ENCODE measurements around the gene G3BP1. TPM values are rescaled to one million over a fixed set of nuclear protein-coding genes. Genes with fewer than 3 reads are reported as not detected.

G3BP1 gene
- total and polyA plus RNA-seq, 3 donors from 2014 or later: 112 to 115 (median 112) TPM

GRCh38 chr5:151808451-151809169 is 36.9 kb downstream of the G3BP1 start:
- Histone ChIP-seq H3K4me3 (no peak overlapping the region), H3K36me3 (ENCODE audit: low read depth, missing control alignments) (no peaks in the 10 kb centered on the region), H3K9me3 (no peaks in the 10 kb centered on the region), H3K27me3 (no peaks in the 10 kb centered on the region), H3K4me1 (no peaks in the 10 kb centered on the region), H3K27ac (no peak overlapping the region)
- intact Hi-C loops (cut with DNase I; ENCODE audit: low total_unique reads): no loop called here
- no peak for TF ChIP-seq POLR2A (IDR thresholded peaks at IDR 0.05)
- no peak for TF ChIP-seq CTCF (IDR thresholded peaks at IDR 0.05)
- no peak for DNase-seq
- WGBS, 2 donors: 77 to 86% methylated on average over 4 of the region's 4 CpGs

- Histone ChIP-seq H3K27ac (no peak overlapping the region), H3K4me1 (no peaks in the 10 kb centered on the region), H3K9me3 (no peaks in the 10 kb centered on the region), H3K4me3 (no peak overlapping the region), H3K27me3 (no peaks in the 10 kb centered on the region), H3K36me3 (ENCODE audit: low read depth, missing control alignments) (no peaks in the 10 kb centered on the region)
- TF ChIP-seq POLR2A (IDR thresholded peaks at IDR 0.05) (no peak), CTCF (IDR thresholded peaks at IDR 0.05) (no peak)
- intact Hi-C loops (cut with DNase I; ENCODE audit: low total_unique reads): no loop called here
- no peak for DNase-seq
- WGBS, 2 donors: 48 to 88% methylated on average over 1 of the region's 1 CpG
These were observed 38.7 kb downstream of the G3BP1 start for GRCh38 chr5:151810449-151810848.

- H3K36me3 ChIP-seq (ENCODE audit: low read depth, missing control alignments): no peaks in the 10 kb centered on the region
- intact Hi-C loops (cut with DNase I; ENCODE audit: low total_unique reads): no loop called here
- H3K4me1 ChIP-seq: no peaks in the 10 kb centered on the region
- H3K9me3 ChIP-seq: no peaks in the 10 kb centered on the region
- no peak for TF ChIP-seq POLR2A (IDR thresholded peaks at IDR 0.05)
- DNase-seq: no peak
- 96 to 97% methylated on average over 1 of the region's 1 CpG for WGBS, 2 donors
- no peak overlapping the region for H3K4me3 ChIP-seq
- H3K27ac ChIP-seq: no peak overlapping the region
- no peaks in the 10 kb centered on the region for H3K27me3 ChIP-seq
These were observed 39.1 kb downstream of the G3BP1 start for GRCh38 chr5:151810897-151811296.

- H3K27me3 ChIP-seq: no peaks in the 10 kb centered on the region
- H3K27ac ChIP-seq: no peak overlapping the region
- no peak overlapping the region for H3K4me3 ChIP-seq
- TF ChIP-seq CTCF (IDR thresholded peaks at IDR 0.05): no peak
- no peak for TF ChIP-seq POLR2A (IDR thresholded peaks at IDR 0.05)
- no peaks in the 10 kb centered on the region for H3K4me1 ChIP-seq
- H3K36me3 ChIP-seq (ENCODE audit: low read depth, missing control alignments): no peaks in the 10 kb centered on the region
- no peak for DNase-seq
- H3K9me3 ChIP-seq: no peaks in the 10 kb centered on the region
- WGBS, 2 donors: 83 to 84% methylated on average over 5 of the region's 5 CpGs
- intact Hi-C loops (cut with DNase I; ENCODE audit: low total_unique reads): no loop called here
These were observed 40.0 kb downstream of the G3BP1 start for GRCh38 chr5:151811593-151812321.

DNA sequence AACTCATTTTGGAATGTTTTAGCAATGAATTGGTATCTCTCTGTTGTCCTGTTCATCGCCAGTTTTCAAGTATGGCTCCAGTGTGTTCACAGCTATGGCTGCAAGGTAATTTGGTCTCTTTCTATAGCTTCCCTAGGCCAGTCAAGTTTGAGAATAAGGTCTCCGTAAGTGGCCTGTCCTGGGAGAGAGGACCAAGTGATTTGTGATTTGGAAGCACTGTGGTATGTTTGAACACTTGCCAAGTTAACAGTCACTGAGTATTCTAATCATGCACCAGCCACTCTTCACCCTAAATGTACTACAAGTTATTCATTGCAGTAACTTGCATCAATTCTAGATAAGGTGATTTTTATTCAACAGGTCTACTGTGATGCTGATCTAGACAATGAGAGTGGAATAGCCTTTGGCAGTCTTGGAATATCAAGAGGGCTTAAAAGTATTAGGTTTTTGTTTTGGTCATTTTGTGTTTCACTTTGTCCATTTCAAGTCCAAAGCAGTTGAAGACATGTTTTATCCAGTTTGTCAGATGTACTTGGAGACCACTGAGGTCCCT is 41.1 kb downstream of the G3BP1 start:
- WGBS, 2 donors: 74 to 79% methylated on average over 2 of the region's 2 CpGs
- no peaks in the 10 kb centered on the region for H3K4me1 ChIP-seq
- H3K36me3 ChIP-seq (ENCODE audit: low read depth, missing control alignments): no peaks in the 10 kb centered on the region
- intact Hi-C loops (cut with DNase I; ENCODE audit: low total_unique reads): no loop called here
- H3K27ac ChIP-seq: no peak overlapping the region
- TF ChIP-seq CTCF (IDR thresholded peaks at IDR 0.05): no peak
- no peak for TF ChIP-seq POLR2A (IDR thresholded peaks at IDR 0.05)
- no peaks in the 10 kb centered on the region for H3K9me3 ChIP-seq
- no peak overlapping the region for H3K4me3 ChIP-seq
- no peak for DNase-seq
- no peaks in the 10 kb centered on the region for H3K27me3 ChIP-seq
